ENCODE results near the gene MBLAC2.

DNA sequence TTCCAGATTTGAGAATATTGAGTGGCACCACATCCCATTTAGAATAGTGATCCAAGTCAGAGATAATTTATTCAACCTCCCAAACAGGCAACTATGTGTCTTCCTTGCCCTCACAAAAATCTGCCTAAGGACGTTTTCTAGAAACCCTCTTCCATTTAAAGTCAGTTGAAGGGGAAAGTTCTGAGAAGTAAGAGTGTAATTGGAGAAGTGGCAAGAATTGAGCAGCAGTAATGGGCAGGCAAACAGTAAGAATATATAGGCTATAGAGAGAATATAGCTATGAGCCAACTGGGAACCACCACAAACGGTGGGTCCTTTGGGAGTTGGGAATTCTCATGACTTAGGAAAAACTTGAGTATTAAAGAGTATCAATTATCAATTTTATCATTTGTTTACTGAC is 33.9 kb downstream of the MBLAC2 start:
- TF ChIP-seq, protein P1, sequence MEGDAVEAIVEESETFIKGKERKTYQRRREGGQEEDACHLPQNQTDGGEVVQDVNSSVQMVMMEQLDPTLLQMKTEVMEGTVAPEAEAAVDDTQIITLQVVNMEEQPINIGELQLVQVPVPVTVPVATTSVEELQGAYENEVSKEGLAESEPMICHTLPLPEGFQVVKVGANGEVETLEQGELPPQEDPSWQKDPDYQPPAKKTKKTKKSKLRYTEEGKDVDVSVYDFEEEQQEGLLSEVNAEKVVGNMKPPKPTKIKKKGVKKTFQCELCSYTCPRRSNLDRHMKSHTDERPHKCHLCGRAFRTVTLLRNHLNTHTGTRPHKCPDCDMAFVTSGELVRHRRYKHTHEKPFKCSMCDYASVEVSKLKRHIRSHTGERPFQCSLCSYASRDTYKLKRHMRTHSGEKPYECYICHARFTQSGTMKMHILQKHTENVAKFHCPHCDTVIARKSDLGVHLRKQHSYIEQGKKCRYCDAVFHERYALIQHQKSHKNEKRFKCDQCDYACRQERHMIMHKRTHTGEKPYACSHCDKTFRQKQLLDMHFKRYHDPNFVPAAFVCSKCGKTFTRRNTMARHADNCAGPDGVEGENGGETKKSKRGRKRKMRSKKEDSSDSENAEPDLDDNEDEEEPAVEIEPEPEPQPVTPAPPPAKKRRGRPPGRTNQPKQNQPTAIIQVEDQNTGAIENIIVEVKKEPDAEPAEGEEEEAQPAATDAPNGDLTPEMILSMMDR (IDR thresholded peaks at IDR 0.05; ENCODE audit: poor library complexity, severe bottlenecking) = no peak
- TF ChIP-seq REST (IDR thresholded peaks at IDR 0.05; ENCODE audit: borderline replicate concordance) = no peak
- no peak for TF ChIP-seq EZH2 (IDR thresholded peaks at IDR 0.05; ENCODE audit: borderline replicate concordance, insufficient read depth, low read length, poor library complexity, severe bottlenecking)
- no peak for TF ChIP-seq SMC3 (conservative IDR thresholded peaks at IDR 0.05; ENCODE audit: poor library complexity)
- no peak for TF ChIP-seq RAD21 (conservative IDR thresholded peaks at IDR 0.05)
- no peak for TF ChIP-seq POLR2AphosphoS5 (IDR thresholded peaks at IDR 0.05)

Measured in neural cell (in vitro differentiated cells).